H1 (cell line): ENCODE results near the gene SCGB2A2. TPM values are rescaled to one million over a fixed set of nuclear protein-coding genes. Genes with fewer than 3 reads are reported as not detected.

ENCODE experiments used
- CTCF ChIA-PET: fragments of 300-600 bp; sonication (Branson Sonifier 250); formaldehyde crosslinking; loops from one replicate; lab custom pipeline; 2021; ENCODE audit not compliant: partially characterized antibody; lab: Charles Lee
- POLR2A ChIA-PET: fragments of 300-600 bp; sonication (Branson Sonifier 250); formaldehyde crosslinking; loops from one replicate; lab custom pipeline; 2021; ENCODE audit warnings: inconsistent platforms; ENCODE audit not compliant: partially characterized antibody; lab: Charles Lee
- DNase-seq, 2 experiments: peaks; one replicate each; pipeline versions ENCODE4 v3.0.0 to v3.0.0-alpha.2; 2010 to 2022; ENCODE audit warnings: low spot score in 2 of 2, low read depth in 1 of 2, mixed read lengths in 1 of 2
- FAIRE-seq: peaks from 2 replicates; lab custom pipeline; 2011; peaks lifted over from hg19 to GRCh38; lab: Jason Lieb, UNC
- H2AFZ ChIP-seq: 2 replicates; pipeline ENCODE4 v1.8.1; 2012; ENCODE audit warnings: low read length, inconsistent platforms
- H2AK5ac ChIP-seq: 2 replicates; pipeline ENCODE4 v1.6.1; 2013; ENCODE audit warnings: low read depth, low read length
- H2BK120ac ChIP-seq: replicated peaks from 2 replicates; pipeline ENCODE3; 2013; ENCODE audit warnings: low read depth, low read length, inconsistent platforms
- H2BK12ac ChIP-seq: 2 replicates; pipeline ENCODE4 v1.6.1; 2013; ENCODE audit warnings: low read depth, low read length
- H2BK15ac ChIP-seq: 2 replicates; pipeline ENCODE4 v1.6.1; 2013; ENCODE audit warnings: low read length
- H2BK20ac ChIP-seq: 2 replicates; pipeline ENCODE4 v1.6.1; 2013; ENCODE audit warnings: low read length
- H2BK5ac ChIP-seq: 2 replicates; pipeline ENCODE4 v1.6.1; 2013; ENCODE audit warnings: low read depth, low read length
- H3K14ac ChIP-seq: 2 replicates; pipeline ENCODE4 v1.6.1; 2013; ENCODE audit warnings: inconsistent platforms; ENCODE audit not compliant: insufficient read length
- H3K18ac ChIP-seq: 2 replicates; pipeline ENCODE4 v1.6.1; 2013; ENCODE audit warnings: low read length; ENCODE audit errors: extremely low read depth
- H3K23ac ChIP-seq: 2 replicates; pipeline ENCODE4 v1.6.1; 2013; ENCODE audit warnings: inconsistent platforms; ENCODE audit not compliant: insufficient read length
- H3K23me2 ChIP-seq: 2 replicates; pipeline ENCODE4 v1.6.1; 2013; ENCODE audit warnings: low read depth, low read length
- H3K27ac ChIP-seq: 2 replicates; pipeline ENCODE4 v1.6.1; 2011; ENCODE audit warnings: low read depth, low read length, inconsistent platforms
- H3K27me3 ChIP-seq, 4 experiments: replicated peaks in 1 of 4; 1 replicate in 1 of 4; 2 replicates in 3 of 4; pipeline versions ENCODE4 v1.6.1 to v1.8.1; 2011 to 2013; ENCODE audit warnings: low read length in 3 of 4, mild to moderate bottlenecking in 3 of 4, inconsistent platforms in 2 of 4, mixed read lengths in 2 of 4, moderate library complexity in 1 of 4; ENCODE audit not compliant: control insufficient read depth in 3 of 4, insufficient read depth in 3 of 4; ENCODE audit errors: extremely low read depth in 1 of 4
- H3K36me3 ChIP-seq, 4 experiments: 2 replicates each; pipeline versions ENCODE4 v1.6.1 to v1.8.1; 2011 to 2013; ENCODE audit warnings: mild to moderate bottlenecking in 4 of 4, low read length in 3 of 4, moderate library complexity in 2 of 4, control low read depth in 1 of 4, inconsistent platforms in 1 of 4; ENCODE audit not compliant: insufficient read depth in 4 of 4, control insufficient read depth in 2 of 4
- H3K4ac ChIP-seq: replicated peaks from 2 replicates; pipeline ENCODE3; 2013; ENCODE audit warnings: low read length, low read depth, mixed read lengths, inconsistent platforms; ENCODE audit not compliant: insufficient read length
- H3K4me1 ChIP-seq, 4 experiments: replicated peaks in 1 of 4; 1 replicate in 1 of 4; 2 replicates in 3 of 4; pipeline versions ENCODE4 v1.6.1 to v1.8.1; 2011 to 2013; ENCODE audit warnings: low read length in 3 of 4, inconsistent platforms in 2 of 4, mixed read lengths in 1 of 4; ENCODE audit not compliant: insufficient read depth in 4 of 4, control insufficient read depth in 3 of 4
- H3K4me2 ChIP-seq, 2 experiments: 2 replicates each; pipeline versions ENCODE4 v1.6.1 to v1.8.1; 2011 to 2013; ENCODE audit warnings: low read depth in 2 of 2, low read length in 2 of 2, control low read depth in 1 of 2, inconsistent platforms in 1 of 2, mild to moderate bottlenecking in 1 of 2; ENCODE audit not compliant: insufficient read depth in 1 of 2
- H3K4me3 ChIP-seq, 4 experiments: fragments of 200-600, 300-600 bp in 1 of 4; sonication (generic), shearing (Covaris generic), sonication (Bioruptor Twin) in 1 of 4; 2 replicates each; pipeline versions ENCODE4 v1.5.1 to v1.8.1; 2011 to 2016; ENCODE audit warnings: low read length in 4 of 4, low read depth in 3 of 4, control low read depth in 2 of 4, inconsistent platforms in 2 of 4, mild to moderate bottlenecking in 2 of 4, mixed read lengths in 1 of 4, moderate library complexity in 1 of 4; ENCODE audit not compliant: insufficient read depth in 2 of 4; ENCODE audit errors: extremely low read depth in 1 of 4
- H3K56ac ChIP-seq: replicated peaks from 2 replicates; pipeline ENCODE3; 2013; ENCODE audit warnings: low read depth, mild to moderate bottlenecking, mixed read lengths, low read length, inconsistent platforms; ENCODE audit not compliant: insufficient read length
- H3K79me1 ChIP-seq: 2 replicates; pipeline ENCODE4 v1.6.1; 2013; ENCODE audit warnings: low read depth, low read length, control low read depth
- H3K79me2 ChIP-seq, 2 experiments: 2 replicates each; pipeline versions ENCODE4 v1.6.1 to v1.8.1; 2012 to 2013; ENCODE audit warnings: low read length in 2 of 2, mild to moderate bottlenecking in 2 of 2, inconsistent platforms in 1 of 2; ENCODE audit not compliant: insufficient read depth in 2 of 2, control insufficient read depth in 1 of 2
- H3K9ac ChIP-seq, 4 experiments: replicated peaks in 1 of 4; 1 replicate in 1 of 4; 2 replicates in 3 of 4; pipeline versions ENCODE4 v1.6.1 to v1.8.1; 2011 to 2013; ENCODE audit warnings: low read depth in 3 of 4, low read length in 3 of 4, control low read depth in 2 of 4, mild to moderate bottlenecking in 2 of 4, moderate library complexity in 2 of 4, inconsistent platforms in 1 of 4; ENCODE audit errors: extremely low read depth in 1 of 4
- H3K9me3 ChIP-seq, 2 experiments: 2 replicates each; pipeline versions ENCODE4 v1.6.1 to v1.8.1; 2012 to 2013; ENCODE audit warnings: mild to moderate bottlenecking in 2 of 2, moderate library complexity in 2 of 2, control low read depth in 1 of 2, inconsistent platforms in 1 of 2, low read depth in 1 of 2, low read length in 1 of 2, mixed read lengths in 1 of 2; ENCODE audit not compliant: insufficient read depth in 2 of 2
- H4K20me1 ChIP-seq, 2 experiments: replicated peaks in 1 of 2; 2 replicates each; pipeline versions ENCODE3 to v1.8.1; 2011 to 2013; ENCODE audit warnings: inconsistent platforms in 2 of 2, low read length in 2 of 2, mild to moderate bottlenecking in 1 of 2; ENCODE audit not compliant: insufficient read depth in 2 of 2, control insufficient read depth in 1 of 2
- H4K5ac ChIP-seq: 2 replicates; pipeline ENCODE4 v1.6.1; 2013; ENCODE audit warnings: low read length, low read depth, mixed read lengths, inconsistent platforms; ENCODE audit not compliant: insufficient read length
- H4K8ac ChIP-seq: 2 replicates; pipeline ENCODE4 v1.8.0; 2013; ENCODE audit warnings: mild to moderate bottlenecking, moderate library complexity, low read length, inconsistent platforms; ENCODE audit not compliant: insufficient read depth; ENCODE audit errors: extremely low read depth
- H4K91ac ChIP-seq: replicated peaks from 2 replicates; pipeline ENCODE3; 2013; ENCODE audit warnings: low read length, mixed read lengths, inconsistent platforms; ENCODE audit not compliant: insufficient read length
- CREB1 ChIP-seq: IDR thresholded peaks from 2 replicates; pipeline ENCODE4 v1.6.1; 2012; ENCODE audit warnings: inconsistent platforms
- CTBP2 ChIP-seq: IDR thresholded peaks from 2 replicates; pipeline ENCODE4 v1.7.0; 2011; ENCODE audit warnings: borderline replicate concordance, mild to moderate bottlenecking, moderate library complexity, mixed read lengths, low read length; ENCODE audit not compliant: insufficient read depth, insufficient read length
- CTCF ChIP-seq, 3 experiments: IDR thresholded peaks; 1 replicate in 2 of 3; 2 replicates in 1 of 3; pipeline versions ENCODE4 v1.5.1 to v1.6.1; 2011; ENCODE audit warnings: low read length in 3 of 3, mild to moderate bottlenecking in 3 of 3, inconsistent platforms in 2 of 3, low read depth in 1 of 3, moderate library complexity in 1 of 3; ENCODE audit not compliant: insufficient read depth in 1 of 3; ENCODE audit errors: control extremely low read depth in 1 of 3
- POLR2AphosphoS5 ChIP-seq: IDR thresholded peaks from 2 replicates; pipeline ENCODE4 v1.6.1; 2011; ENCODE audit warnings: low read depth, low read length
- SAP30 ChIP-seq: fragments of 300-600 bp; sonication (generic); IDR thresholded peaks from 2 replicates; pipeline ENCODE4 v1.7.1; 2012; ENCODE audit warnings: low read length, moderate library complexity, mild to moderate bottlenecking, inconsistent platforms; ENCODE audit not compliant: insufficient read depth, insufficient replicate concordance
- SIN3A ChIP-seq, 2 experiments: IDR thresholded peaks in 1 of 2; conservative IDR thresholded peaks in 1 of 2; 2 replicates each; pipeline ENCODE4 v1.6.1; 2011 to 2012; ENCODE audit warnings: low read length in 2 of 2, improper control_type of control experiment in 1 of 2, low read depth in 1 of 2, mild to moderate bottlenecking in 1 of 2
- SP1 ChIP-seq: IDR thresholded peaks from 2 replicates; pipeline ENCODE4 v1.6.1; 2011; ENCODE audit warnings: low read depth, low read length
- TBP ChIP-seq: IDR thresholded peaks from 2 replicates; pipeline ENCODE4 v1.6.1; 2011; ENCODE audit warnings: low read depth, low read length, improper control_type of control experiment
- TEAD4 ChIP-seq: IDR thresholded peaks from 2 replicates; pipeline ENCODE4 v1.6.1; 2012; ENCODE audit warnings: low read depth, low read length, inconsistent platforms, mixed read lengths
- WGBS, 2 experiments: shearing (Covaris generic) in 1 of 2; methylation state at CpG; one replicate each; pipeline versions ENCODE4 v1.1.6 to v1.1.7; 2013 to 2015; ENCODE audit warnings: low lambda C conversion rate in 2 of 2, mixed read lengths in 2 of 2, inconsistent platforms in 1 of 2, low coverage in 1 of 2, missing lambda C conversion rate in 1 of 2; ENCODE audit not compliant: insufficient replicate concordance in 2 of 2, insufficient coverage in 1 of 2, insufficient read length in 1 of 2; ENCODE audit errors: extremely low coverage in 1 of 2, missing lambda C conversion rate in 1 of 2; 5-methylcytosine and 5-hydroxymethylcytosine counted together
- polyA plus RNA-seq, 7 experiments: library from polyadenylated mRNA; depleted of rRNA in 3 of 7; stranded (reverse) in 5 of 7; unstranded in 2 of 7; fragments of >200 nt in 5 of 7; fragments of 200-250 nt in 2 of 7; gene quantifications; 1 replicate in 5 of 7; 2 replicates in 1 of 7; 4 replicates in 1 of 7; pipeline versions ENCODE4 v1.2.1 to v1.2.3, GENCODE V29; 2011 to 2013; ENCODE audit warnings: missing spikeins in 2 of 7, mixed read lengths in 2 of 7
- total RNA-seq: library from RNA; stranded (reverse); fragmentation: NEBNext Ultra II Directional; extraction: Animal tissue kit (Norgen Biotek cat#: 25700); gene quantifications from 2 replicates; pipeline ENCODE4 v1.2.1, GENCODE V29; 2021

Gene SCGB2A2
- total and polyA plus RNA-seq, 2 of the 8 experiments (the other 6 are each of a cell fraction or from before 2014, with no cell fraction given), result not detected

GRCh38 chr11:62298975-62299374, 29.0 kb downstream of the SCGB2A2 start, which contains the start of gene SCGB1D4:
Gene SCGB1D4 (minus strand): TSS chr11:62299075. CDS start chr11:62299010, 65 bp downstream.
- no peak for TF ChIP-seq SIN3A (conservative IDR thresholded peaks at IDR 0.05 in 1 of 2, IDR thresholded peaks at IDR 0.05 in 1 of 2; ENCODE audit: low read depth in 1 of 2, low read length in 2 of 2)
- TF ChIP-seq CTCF (IDR thresholded peaks at IDR 0.05; ENCODE audit: control extremely low read depth in 1 of 3, insufficient read depth in 1 of 3, low read depth in 1 of 3, low read length in 3 of 3), result no peak
- no peak for TF ChIP-seq SP1
- TF ChIP-seq TEAD4, result no peak
- TF ChIP-seq TBP, result no peak
- no peak for TF ChIP-seq CTBP2
- no peak for TF ChIP-seq CREB1
- TF ChIP-seq POLR2AphosphoS5, result no peak
- TF ChIP-seq SAP30, result no peak
- TF ChIP-seq, all 59 proteins: peak for 0
- CTCF ChIA-PET, result interaction anchor here (1.4 to 1.5 kb wide), 3 partner anchors 12 to 30 kb away, joined by 4 to 6 read pairs (median 5); no protein-coding TSS in a partner anchor
- Histone ChIP-seq H3K4me1 (no peaks in the 10 kb centered on the region), H3K4me2 (no peak within 1 kb of the TSS), H3K4me3 (no peak within 1 kb of the TSS), H4K5ac (no peak within 1 kb of the TSS), H2BK120ac (no peak within 1 kb of the TSS), H4K20me1 (no peaks in the 10 kb centered on the region), H3K79me2 (no peaks in the 10 kb centered on the region), H4K91ac (no peak within 1 kb of the TSS), H3K23ac (no peak within 1 kb of the TSS), H3K36me3 (no peaks in the 10 kb centered on the region), H3K9ac (no peak within 1 kb of the TSS), H3K4ac (no peak within 1 kb of the TSS), H2AK5ac (no peak within 1 kb of the TSS), H2BK5ac (no peak within 1 kb of the TSS), H3K9me3 (no peaks in the 10 kb centered on the region), H3K79me1 (no peaks in the 10 kb centered on the region), H3K18ac (no peak within 1 kb of the TSS), H3K27ac (no peak within 1 kb of the TSS), H3K56ac (no peak within 1 kb of the TSS), H3K27me3 (no peaks in the 10 kb centered on the region; a peak in 1 of 7 replicates), H2BK15ac (no peak within 1 kb of the TSS), H3K14ac (no peak within 1 kb of the TSS), H2AFZ (no peak within 1 kb of the TSS), H4K8ac (no peak within 1 kb of the TSS), H2BK12ac (no peak within 1 kb of the TSS), H2BK20ac (no peak within 1 kb of the TSS), H3K23me2 (no peaks in the 10 kb centered on the region)
- no peak for FAIRE-seq
- 90% methylated on average over 7 of the region's 7 CpGs; no CpG with 5 or more reads in 1 of the 2 experiments for WGBS, 2 experiments
- POLR2A ChIA-PET, result no interaction called here
- DNase-seq, result no peak
